CD14-positive monocyte (primary cell): Measurements from ENCODE around the gene PPM1H. TPM values are rescaled to one million over a fixed set of nuclear protein-coding genes. Genes with fewer than 3 reads are reported as not detected.

Source experiments
- DNase-seq, 3 donors: peaks; one replicate each; pipeline ENCODE4 v3.0.0-alpha.2; 2011 to 2022
- H2AFZ ChIP-seq: 2 replicates; pipeline ENCODE4 v1.6.0; 2012; ENCODE audit warnings: mild to moderate bottlenecking, low read depth, low read length, inconsistent platforms; ENCODE audit not compliant: insufficient read depth, poor library complexity, severe bottlenecking
- H3K27ac ChIP-seq, 2 donors: 1 replicate in 1 of 2; 2 replicates in 1 of 2; pipeline ENCODE4 v1.5.1; 2012 to 2013; ENCODE audit warnings: low read length in 2 of 2, control low read depth in 1 of 2, inconsistent platforms in 1 of 2, low read depth in 1 of 2, mild to moderate bottlenecking in 1 of 2
- H3K27me3 ChIP-seq, 2 donors: one replicate each; pipeline versions ENCODE4 v1.6.0 to v1.6.1; 2011 to 2013; ENCODE audit warnings: low read length in 2 of 2; ENCODE audit not compliant: control insufficient read depth in 2 of 2, insufficient read depth in 2 of 2
- H3K36me3 ChIP-seq, 2 donors: replicated peaks in 1 of 2; 1 replicate in 1 of 2; 2 replicates in 1 of 2; pipeline versions ENCODE4 v1.5.1 to v1.6.1; 2012 to 2013; ENCODE audit warnings: low read length in 2 of 2, control low read depth in 1 of 2, inconsistent platforms in 1 of 2, mild to moderate bottlenecking in 1 of 2; ENCODE audit not compliant: insufficient read depth in 2 of 2, control insufficient read depth in 1 of 2
- H3K4me1 ChIP-seq, 2 donors: 1 replicate in 1 of 2; 2 replicates in 1 of 2; pipeline versions ENCODE4 v1.5.1 to v1.6.1; 2012 to 2013; ENCODE audit warnings: low read length in 2 of 2, control low read depth in 1 of 2, inconsistent platforms in 1 of 2, mild to moderate bottlenecking in 1 of 2, moderate library complexity in 1 of 2; ENCODE audit not compliant: insufficient read depth in 2 of 2, control insufficient read depth in 1 of 2
- H3K4me2 ChIP-seq: replicated peaks from 2 replicates; pipeline ENCODE3; 2012; ENCODE audit warnings: low read length, moderate library complexity, mild to moderate bottlenecking; ENCODE audit not compliant: poor library complexity, severe bottlenecking; ENCODE audit errors: extremely low read depth
- H3K4me3 ChIP-seq, 3 experiments: fragments of 200-600 bp in 1 of 3; sonication (generic) in 1 of 3; replicated peaks in 1 of 3; 1 replicate in 2 of 3; 2 replicates in 1 of 3; pipeline ENCODE4 v1.5.1; 2011 to 2013; ENCODE audit warnings: low read length in 3 of 3, mild to moderate bottlenecking in 3 of 3, control low read depth in 2 of 3, low read depth in 2 of 3, inconsistent platforms in 1 of 3, moderate library complexity in 1 of 3
- H3K79me2 ChIP-seq: 2 replicates; pipeline ENCODE4 v1.6.0; 2012; ENCODE audit warnings: mild to moderate bottlenecking, control low read depth, inconsistent platforms, low read length, moderate library complexity; ENCODE audit not compliant: insufficient read depth
- H3K9ac ChIP-seq: 2 replicates; pipeline ENCODE4 v1.6.0; 2017; ENCODE audit warnings: low read length, mild to moderate bottlenecking; ENCODE audit not compliant: insufficient read depth, poor library complexity, severe bottlenecking
- H3K9me3 ChIP-seq, 2 donors: replicated peaks in 1 of 2; 1 replicate in 1 of 2; 2 replicates in 1 of 2; pipeline versions ENCODE4 v1.5.1 to v1.6.1; 2012 to 2013; ENCODE audit warnings: low read length in 2 of 2, control low read depth in 1 of 2; ENCODE audit not compliant: control insufficient read depth in 1 of 2, insufficient read depth in 1 of 2
- H4K20me1 ChIP-seq: 2 replicates; pipeline ENCODE4 v1.6.0; 2012; ENCODE audit warnings: mild to moderate bottlenecking, low read length, control low read depth, moderate library complexity; ENCODE audit not compliant: insufficient read depth
- H3K27ac Mint-ChIP-seq, 7 donors: one replicate each; pipeline ENCODE4 v1.8.0; 2020; ENCODE audit warnings: mild to moderate bottlenecking in 7 of 7, mixed read lengths in 7 of 7, moderate library complexity in 6 of 7, inconsistent platforms in 2 of 7
- H3K27me3 Mint-ChIP-seq, 3 donors: one replicate each; pipeline ENCODE4 v1.8.0; 2021 to 2022; ENCODE audit warnings: low read depth in 3 of 3, mild to moderate bottlenecking in 3 of 3, mixed read lengths in 3 of 3, moderate library complexity in 3 of 3, inconsistent platforms in 1 of 3
- H3K36me3 Mint-ChIP-seq, 2 donors: one replicate each; pipeline ENCODE4 v1.8.0; 2020; ENCODE audit warnings: mixed read lengths in 2 of 2, inconsistent platforms in 1 of 2, mild to moderate bottlenecking in 1 of 2
- H3K4me1 Mint-ChIP-seq: one replicate; pipeline ENCODE4 v1.8.0; 2020; ENCODE audit warnings: mild to moderate bottlenecking, mixed read lengths
- H3K4me3 Mint-ChIP-seq, 2 donors: one replicate each; pipeline ENCODE4 v1.8.0; 2020; ENCODE audit warnings: mild to moderate bottlenecking in 2 of 2, mixed read lengths in 2 of 2, moderate library complexity in 1 of 2
- H3K9me3 Mint-ChIP-seq, 7 donors: one replicate each; pipeline ENCODE4 v1.8.0; 2020 to 2022; ENCODE audit warnings: mixed read lengths in 7 of 7, mild to moderate bottlenecking in 6 of 7, moderate library complexity in 6 of 7, inconsistent platforms in 2 of 7
- WGBS: methylation state at CpG from one replicate; pipeline ENCODE4 v1.1.5; 2013; ENCODE audit warnings: missing lambda C conversion rate; ENCODE audit not compliant: insufficient coverage; 5-methylcytosine and 5-hydroxymethylcytosine counted together
- intact Hi-C, 2 donors: fragments of 100-400 bp; cut with micrococcal nuclease; formaldehyde crosslinking; loops; one replicate each; pipeline versions ENCODE4 v1.15.0 to v1.15.1; 2023
- polyA plus RNA-seq, 3 donors: library from polyadenylated mRNA; depleted of rRNA in 1 of 3; unstranded in 2 of 3; stranded (reverse) in 1 of 3; fragments of 300-500 nt in 2 of 3; fragments of >200 nt in 1 of 3; fragmentation: Illumina TruSeq in 2 of 3; gene quantifications; 1 replicate in 2 of 3; 2 replicates in 1 of 3; pipeline ENCODE4 v1.2.3, GENCODE V29; 2012 to 2021
- TF ChIP-seq, protein P1 (sequence below): fragments of 200-600 bp; IDR thresholded peaks from one replicate; pipeline ENCODE4 v1.8.0; 2022; ENCODE audit warnings: antibody characterized with exemption, mild to moderate bottlenecking

The PPM1H gene
- polyA plus RNA-seq, 3 donors: 1.5 to 2.8 (median 1.9) TPM

DNA sequence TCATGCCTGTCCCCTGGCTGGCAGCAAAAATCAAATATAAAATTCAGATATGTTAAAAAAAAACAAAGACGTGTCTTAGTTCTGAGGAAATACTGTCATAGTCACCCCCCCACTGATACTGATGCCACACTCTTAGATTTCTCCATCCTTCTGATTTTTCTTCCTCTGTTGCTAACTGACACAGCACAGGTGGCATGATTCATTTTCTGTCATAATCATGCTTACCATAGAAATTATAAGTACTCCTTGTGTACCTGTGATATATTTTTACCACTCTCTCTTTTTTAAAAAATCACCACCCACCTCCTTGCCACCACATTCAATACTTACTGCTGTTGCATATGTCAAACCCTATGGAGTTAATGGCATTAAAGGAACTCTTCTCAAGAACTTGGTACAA, 209.2 kb downstream of the PPM1H start:
- intact Hi-C loops: no loop called here
- Mint-ChIP-seq H3K4me1 (peaks cover 39% of the 10 kb centered on the region), H3K4me3 (no peak overlapping the region), H3K36me3 (no peaks in the 10 kb centered on the region), H3K27me3 (peaks cover 0 to 2% (median 0%) of the 10 kb centered on the region in 3 donors), H3K9me3 (no peaks in the 10 kb centered on the region), H3K27ac (no peak overlapping the region)
- Histone ChIP-seq H3K9ac (no peak overlapping the region), H4K20me1 (no peaks in the 10 kb centered on the region), H3K4me3 (no peak overlapping the region), H3K27ac (no peak overlapping the region), H3K36me3 (no peaks in the 10 kb centered on the region), H3K4me1 (peaks cover 24 to 32% of the 10 kb centered on the region in 2 donors), H3K27me3 (no peaks in the 10 kb centered on the region), H3K4me2 (no peak overlapping the region), H3K9me3 (no peaks in the 10 kb centered on the region), H2AFZ (no peak overlapping the region), H3K79me2 (no peaks in the 10 kb centered on the region)
- WGBS: 20% methylated on average over 1 of the region's 1 CpG
- DNase-seq: no peak
- TF ChIP-seq, protein P1, sequence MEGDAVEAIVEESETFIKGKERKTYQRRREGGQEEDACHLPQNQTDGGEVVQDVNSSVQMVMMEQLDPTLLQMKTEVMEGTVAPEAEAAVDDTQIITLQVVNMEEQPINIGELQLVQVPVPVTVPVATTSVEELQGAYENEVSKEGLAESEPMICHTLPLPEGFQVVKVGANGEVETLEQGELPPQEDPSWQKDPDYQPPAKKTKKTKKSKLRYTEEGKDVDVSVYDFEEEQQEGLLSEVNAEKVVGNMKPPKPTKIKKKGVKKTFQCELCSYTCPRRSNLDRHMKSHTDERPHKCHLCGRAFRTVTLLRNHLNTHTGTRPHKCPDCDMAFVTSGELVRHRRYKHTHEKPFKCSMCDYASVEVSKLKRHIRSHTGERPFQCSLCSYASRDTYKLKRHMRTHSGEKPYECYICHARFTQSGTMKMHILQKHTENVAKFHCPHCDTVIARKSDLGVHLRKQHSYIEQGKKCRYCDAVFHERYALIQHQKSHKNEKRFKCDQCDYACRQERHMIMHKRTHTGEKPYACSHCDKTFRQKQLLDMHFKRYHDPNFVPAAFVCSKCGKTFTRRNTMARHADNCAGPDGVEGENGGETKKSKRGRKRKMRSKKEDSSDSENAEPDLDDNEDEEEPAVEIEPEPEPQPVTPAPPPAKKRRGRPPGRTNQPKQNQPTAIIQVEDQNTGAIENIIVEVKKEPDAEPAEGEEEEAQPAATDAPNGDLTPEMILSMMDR: no peak

DNA sequence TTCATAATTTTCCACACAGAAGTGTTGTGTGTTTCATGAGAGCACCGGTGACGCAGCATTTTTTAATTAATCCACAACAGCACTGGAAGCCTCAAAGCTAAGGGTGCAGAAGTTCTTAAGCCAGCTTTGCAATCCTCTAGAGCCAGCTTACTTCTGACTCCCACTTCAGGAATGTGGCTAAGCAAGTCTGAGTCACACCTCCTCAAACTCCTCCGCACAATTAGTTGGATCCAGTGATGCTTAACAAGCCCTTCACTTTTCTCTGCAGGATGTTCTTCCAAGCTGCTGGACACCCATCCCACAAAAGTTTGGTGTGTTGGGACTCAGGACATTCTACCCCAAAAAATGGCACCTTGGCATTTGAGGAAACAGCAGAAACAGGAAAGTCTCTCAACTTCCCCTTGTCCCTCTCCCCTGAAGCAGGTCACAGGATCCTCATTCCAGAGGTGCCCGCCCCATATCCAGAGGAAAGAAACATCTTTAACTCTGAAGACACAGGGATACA, 210.0 kb downstream of the PPM1H start:
- no peaks in the 10 kb centered on the region for H3K27me3 ChIP-seq
- H3K9ac ChIP-seq: no peak overlapping the region
- WGBS: 100% methylated on average over 1 of the region's 4 CpGs
- H3K4me2 ChIP-seq: no peak overlapping the region
- no peaks in the 10 kb centered on the region for H3K79me2 ChIP-seq
- no peaks in the 10 kb centered on the region for H3K9me3 ChIP-seq
- H3K36me3 Mint-ChIP-seq: peaks cover 2 to 5% of the 10 kb centered on the region in 2 donors
- no peak overlapping the region for H3K4me3 Mint-ChIP-seq
- H3K4me3 ChIP-seq: no peak overlapping the region
- DNase-seq: peak in 2 of 3 donors; percentile 8 to 17
- no peaks in the 10 kb centered on the region for H4K20me1 ChIP-seq
- no peak overlapping the region for H2AFZ ChIP-seq
- H3K27ac Mint-ChIP-seq: no peak overlapping the region
- no peaks in the 10 kb centered on the region for H3K9me3 Mint-ChIP-seq
- H3K27ac ChIP-seq: no peak overlapping the region
- no peaks in the 10 kb centered on the region for H3K36me3 ChIP-seq
- peaks cover 0 to 2% (median 0%) of the 10 kb centered on the region in 3 donors for H3K27me3 Mint-ChIP-seq
- H3K4me1 ChIP-seq: peaks cover 21 to 25% of the 10 kb centered on the region in 2 donors
- TF ChIP-seq, protein P1: no peak
- H3K4me1 Mint-ChIP-seq: peaks cover 33% of the 10 kb centered on the region
- intact Hi-C loops: no loop called here
